PFSK-1 (cell line): ENCODE measurements around the gene ONECUT3.

Experiments
- POLR2AphosphoS5 ChIP-seq: IDR thresholded peaks from 2 replicates; pipeline ENCODE4 v1.6.1; 2012; ENCODE audit warnings: low read depth, mild to moderate bottlenecking, control low read depth, low read length, moderate library complexity
- SIN3A ChIP-seq: IDR thresholded peaks from 2 replicates; pipeline ENCODE4 v1.6.1; 2012; ENCODE audit warnings: mild to moderate bottlenecking, low read length, moderate library complexity, borderline replicate concordance; ENCODE audit not compliant: insufficient read depth
- TAF1 ChIP-seq: IDR thresholded peaks from 2 replicates; pipeline ENCODE4 v1.6.1; 2012; ENCODE audit warnings: low read length, control low read depth, borderline replicate concordance; ENCODE audit not compliant: insufficient read depth
- TF ChIP-seq, protein P1 (sequence below), 2 experiments: IDR thresholded peaks; 2 replicates each; pipeline versions ENCODE4 v1.6.1 to v1.8.0; 2011 to 2012; ENCODE audit warnings: low read depth in 2 of 2, low read length in 2 of 2, control low read depth in 1 of 2, inconsistent platforms in 1 of 2, mild to moderate bottlenecking in 1 of 2, moderate library complexity in 1 of 2; ENCODE audit not compliant: insufficient read depth in 1 of 2

DNA sequence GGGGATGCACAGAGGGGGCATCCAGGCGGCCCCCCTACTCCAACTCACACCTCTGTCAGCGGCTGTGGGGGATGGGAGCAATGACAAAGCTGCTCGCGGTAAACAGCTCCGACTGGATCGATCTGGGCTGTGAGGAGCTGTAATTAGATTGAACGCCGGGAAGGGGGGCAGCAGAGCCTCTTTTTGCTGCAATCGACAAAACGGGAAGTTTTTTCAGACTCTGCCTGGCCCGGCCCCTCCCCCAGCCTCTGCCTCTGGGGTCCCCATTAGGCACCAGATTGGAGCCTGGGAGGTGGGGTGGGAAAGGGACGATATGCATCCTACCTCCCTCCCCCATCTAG is 16.3 kb downstream of the ONECUT3 start:
- TF ChIP-seq POLR2AphosphoS5: no peak
- no peak for TF ChIP-seq TAF1
- no peak for TF ChIP-seq SIN3A
- TF ChIP-seq, protein P1, sequence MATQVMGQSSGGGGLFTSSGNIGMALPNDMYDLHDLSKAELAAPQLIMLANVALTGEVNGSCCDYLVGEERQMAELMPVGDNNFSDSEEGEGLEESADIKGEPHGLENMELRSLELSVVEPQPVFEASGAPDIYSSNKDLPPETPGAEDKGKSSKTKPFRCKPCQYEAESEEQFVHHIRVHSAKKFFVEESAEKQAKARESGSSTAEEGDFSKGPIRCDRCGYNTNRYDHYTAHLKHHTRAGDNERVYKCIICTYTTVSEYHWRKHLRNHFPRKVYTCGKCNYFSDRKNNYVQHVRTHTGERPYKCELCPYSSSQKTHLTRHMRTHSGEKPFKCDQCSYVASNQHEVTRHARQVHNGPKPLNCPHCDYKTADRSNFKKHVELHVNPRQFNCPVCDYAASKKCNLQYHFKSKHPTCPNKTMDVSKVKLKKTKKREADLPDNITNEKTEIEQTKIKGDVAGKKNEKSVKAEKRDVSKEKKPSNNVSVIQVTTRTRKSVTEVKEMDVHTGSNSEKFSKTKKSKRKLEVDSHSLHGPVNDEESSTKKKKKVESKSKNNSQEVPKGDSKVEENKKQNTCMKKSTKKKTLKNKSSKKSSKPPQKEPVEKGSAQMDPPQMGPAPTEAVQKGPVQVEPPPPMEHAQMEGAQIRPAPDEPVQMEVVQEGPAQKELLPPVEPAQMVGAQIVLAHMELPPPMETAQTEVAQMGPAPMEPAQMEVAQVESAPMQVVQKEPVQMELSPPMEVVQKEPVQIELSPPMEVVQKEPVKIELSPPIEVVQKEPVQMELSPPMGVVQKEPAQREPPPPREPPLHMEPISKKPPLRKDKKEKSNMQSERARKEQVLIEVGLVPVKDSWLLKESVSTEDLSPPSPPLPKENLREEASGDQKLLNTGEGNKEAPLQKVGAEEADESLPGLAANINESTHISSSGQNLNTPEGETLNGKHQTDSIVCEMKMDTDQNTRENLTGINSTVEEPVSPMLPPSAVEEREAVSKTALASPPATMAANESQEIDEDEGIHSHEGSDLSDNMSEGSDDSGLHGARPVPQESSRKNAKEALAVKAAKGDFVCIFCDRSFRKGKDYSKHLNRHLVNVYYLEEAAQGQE (IDR thresholded peaks at IDR 0.05; ENCODE audit: insufficient read depth in 1 of 2, low read depth in 2 of 2, low read length in 2 of 2): no peak
